T47D (cell line): ENCODE measurements around the gene RET.

Source experiments
- DNase-seq, 2 experiments: peaks; one replicate each; pipeline versions ENCODE4 v3.0.0 to v3.0.0-alpha.2; 2011 to 2012; ENCODE audit warnings: low read depth in 1 of 2, low spot score in 1 of 2
- JUND ChIP-seq: IDR thresholded peaks from 2 replicates; pipeline ENCODE4 v1.6.1; 2012; ENCODE audit warnings: low read depth
- in situ Hi-C: cut with HindIII; loops from 2 replicates; pipeline ENCODE4 v1.10.0; 2016; ENCODE audit warnings: low sequenced_read_pairs, low pct_unique_long_range_greater_than_20kb

Gene RET

DNA sequence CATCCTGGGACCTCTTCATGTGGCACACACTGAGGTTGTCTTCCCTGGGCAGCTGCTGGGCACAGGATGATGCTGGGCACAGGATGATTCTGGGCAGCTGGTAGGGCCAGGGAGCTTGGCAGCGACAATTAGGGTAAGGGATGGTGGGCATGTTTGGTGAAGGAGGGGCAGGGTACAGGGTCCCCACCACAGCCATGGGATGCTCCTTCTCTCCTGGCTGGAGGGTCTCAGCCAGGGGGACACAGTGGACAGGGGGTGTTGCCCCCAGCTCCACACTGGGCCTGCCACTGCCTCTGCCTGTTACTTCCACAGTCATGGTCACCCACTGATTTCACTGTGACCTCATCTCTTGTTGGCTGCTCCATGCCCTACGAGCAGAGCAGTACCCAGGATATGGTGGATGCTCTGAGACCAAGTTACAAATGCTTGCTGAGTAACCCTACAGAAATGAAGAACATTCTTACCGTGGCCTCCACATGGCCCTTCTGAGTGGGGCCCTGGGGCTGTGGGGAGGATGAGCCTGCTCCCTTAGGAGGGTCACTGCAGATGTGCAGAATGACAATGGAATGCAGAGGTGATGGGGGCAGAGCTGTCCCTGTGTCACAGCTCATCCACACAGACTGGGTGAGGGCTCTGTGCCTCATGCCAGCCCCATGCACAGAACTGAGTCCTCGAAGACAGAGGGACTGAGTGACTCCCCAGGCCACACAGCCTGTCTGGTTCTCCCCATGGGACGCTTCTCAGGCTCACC is 28.4 kb upstream of the RET start:
- no peak for DNase-seq
- in situ Hi-C loops = no loop called here
- TF ChIP-seq JUND = no peak

- no peak for DNase-seq
- in situ Hi-C loops = no loop called here
- TF ChIP-seq JUND = no peak
Observed at GRCh38 chr10:43049081-43049551, 27.8 kb upstream of the RET start.

DNA sequence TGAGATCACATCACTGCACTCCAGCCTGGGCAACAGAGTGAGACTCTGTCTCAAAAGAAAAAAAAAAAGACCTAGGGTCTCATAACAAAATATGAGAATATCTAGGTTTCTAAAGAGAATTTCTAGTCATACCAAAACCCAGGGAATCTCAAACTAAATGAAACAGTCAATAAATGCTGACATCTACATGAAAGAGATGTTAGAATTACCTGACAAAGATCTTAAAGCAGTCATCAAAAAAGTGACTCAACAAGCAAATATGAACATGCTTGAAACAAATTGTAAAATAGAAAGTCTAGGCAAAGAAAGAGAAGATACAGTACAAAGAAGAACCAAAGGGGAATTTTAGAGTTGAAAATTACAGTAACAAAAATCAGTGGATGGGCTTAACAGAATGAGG is 26.9 kb upstream of the RET start:
- in situ Hi-C loops = no loop called here
- DNase-seq = no peak
- TF ChIP-seq JUND = no peak

DNA sequence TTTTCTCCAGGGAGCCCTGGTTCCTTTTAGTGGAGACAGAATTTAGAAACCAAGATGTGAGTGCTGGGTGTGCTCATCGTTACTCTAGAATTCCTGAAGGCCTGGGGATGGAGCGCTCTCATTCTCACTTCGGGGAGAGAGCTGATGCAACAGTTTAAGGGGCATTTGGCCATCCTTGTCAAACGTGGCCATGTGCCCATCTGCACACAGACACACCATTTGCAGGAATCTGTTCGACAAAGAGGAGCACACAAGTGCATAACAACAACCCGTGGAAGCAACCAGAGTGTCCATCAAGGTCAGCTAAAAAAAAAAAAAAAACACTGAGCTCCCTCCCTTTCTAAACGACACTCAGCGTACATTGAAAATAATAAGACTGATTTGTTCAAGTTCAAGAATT is 23.0 kb upstream of the RET start:
- in situ Hi-C loops = no loop called here
- DNase-seq = no peak
- TF ChIP-seq JUND = no peak

DNA sequence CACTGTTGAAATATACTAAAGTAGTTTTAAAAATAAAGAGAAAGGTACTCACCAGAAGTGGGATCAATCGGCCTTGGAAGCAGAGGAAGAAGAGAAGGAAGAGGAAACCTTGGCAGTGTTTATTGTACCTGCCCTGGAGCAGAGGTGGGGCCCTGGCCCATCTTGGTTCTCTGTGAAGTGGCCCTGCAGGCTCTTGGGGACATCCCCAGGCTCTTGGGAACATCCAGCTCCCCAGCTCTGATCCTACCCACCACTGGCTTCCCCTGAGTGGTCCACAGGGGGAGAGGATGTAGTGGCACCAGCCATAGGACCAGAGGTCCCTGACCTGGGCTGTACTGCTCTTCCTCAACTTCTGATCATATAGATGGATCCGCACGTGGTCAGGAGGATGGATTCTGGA is 22.3 kb upstream of the RET start:
- DNase-seq = no peak
- in situ Hi-C loops = no loop called here

GRCh38 chr10:43055217-43055616 is 21.7 kb upstream of the RET start:
- in situ Hi-C loops = no loop called here
- DNase-seq = no peak
- TF ChIP-seq JUND = no peak

More for the DNA sequence above, 22.3 kb upstream of the RET start:
- no peak for TF ChIP-seq JUND

- no peak for DNase-seq
- TF ChIP-seq JUND = no peak
- in situ Hi-C loops = no loop called here
Observed at GRCh38 chr10:43055991-43056567, 20.8 kb upstream of the RET start.

- TF ChIP-seq JUND = no peak
- in situ Hi-C loops = no loop called here
- DNase-seq = no peak
Observed at GRCh38 chr10:43056568-43057011, 20.3 kb upstream of the RET start.

DNA sequence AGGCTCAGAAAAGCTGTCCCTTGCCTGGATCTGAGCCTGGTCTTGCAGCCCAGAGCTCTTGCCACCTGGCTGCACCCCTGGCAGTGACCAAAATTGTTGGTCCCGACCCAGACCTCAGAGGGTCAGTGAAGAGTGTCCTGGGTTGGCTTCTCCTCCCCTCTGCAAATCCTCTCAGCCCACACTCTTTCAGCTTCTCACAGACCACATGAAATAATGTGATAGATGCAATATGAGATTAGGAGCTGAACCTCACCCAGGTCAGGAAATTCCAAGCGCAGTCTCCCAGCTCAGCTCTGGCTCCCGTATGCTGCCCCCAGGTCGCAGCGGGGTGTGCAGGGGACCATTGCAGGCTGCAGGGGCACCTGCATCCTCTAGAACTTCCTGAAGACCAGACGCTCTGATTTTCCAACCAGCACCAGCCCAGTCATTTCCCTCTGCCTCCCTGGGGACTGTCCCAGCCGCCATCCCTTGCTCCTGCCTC is 19.6 kb upstream of the RET start:
- no peak for DNase-seq
- no peak for TF ChIP-seq JUND
- in situ Hi-C loops = no loop called here

DNA sequence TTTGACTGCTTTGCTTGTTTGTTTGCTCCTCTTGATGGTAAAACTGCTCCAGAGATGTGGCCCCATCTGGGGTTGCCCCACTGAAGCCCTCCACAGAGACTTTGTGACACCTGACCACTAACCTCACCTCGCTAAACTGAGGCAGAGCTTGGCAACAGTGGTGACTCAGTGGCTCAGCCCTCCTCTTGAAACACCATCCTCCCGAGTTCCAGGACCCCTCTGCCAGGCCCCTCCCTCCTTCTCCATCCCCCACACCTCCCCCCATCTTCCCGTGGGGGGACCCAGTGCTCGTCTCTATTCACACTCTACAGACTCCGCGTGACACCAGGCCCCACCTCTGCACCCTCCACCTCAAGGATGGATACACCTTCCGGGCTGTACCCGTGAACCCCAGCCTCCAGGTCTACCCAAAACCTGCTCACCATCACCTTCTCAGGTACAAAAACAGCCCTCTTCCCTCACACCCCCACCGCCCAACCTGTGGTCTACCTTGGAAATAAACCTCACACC is 19.0 kb upstream of the RET start:
- no peak for TF ChIP-seq JUND

GRCh38 chr10:43058716-43059335 is 18.0 kb upstream of the RET start:
- in situ Hi-C loops = no loop called here
- no peak for DNase-seq
- TF ChIP-seq JUND = no peak

More for the DNA sequence above, 19.0 kb upstream of the RET start:
- in situ Hi-C loops = no loop called here
- no peak for DNase-seq

GRCh38 chr10:43059336-43059720 is 17.5 kb upstream of the RET start:
- DNase-seq = no peak
- in situ Hi-C loops = no loop called here
- TF ChIP-seq JUND = no peak

DNA sequence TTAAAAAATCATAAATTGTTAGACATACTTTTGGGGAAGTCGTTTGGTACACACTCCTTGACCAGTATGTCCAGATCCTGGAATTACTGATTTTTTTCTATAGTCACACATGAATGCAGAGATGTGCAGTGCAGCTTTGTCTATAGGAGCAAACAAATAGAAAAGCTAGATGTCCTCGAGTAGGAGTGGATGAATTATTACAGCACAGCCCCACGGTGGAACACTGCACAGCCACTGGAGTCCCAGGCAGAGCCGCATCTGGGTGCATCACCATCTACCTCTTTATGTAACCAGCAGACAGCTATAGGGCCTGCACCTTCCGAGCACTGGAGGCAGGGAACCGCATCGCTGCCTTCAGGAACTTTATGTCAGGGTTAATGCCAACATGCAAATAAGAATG is 17.0 kb upstream of the RET start:
- no peak for TF ChIP-seq JUND
- in situ Hi-C loops = no loop called here
- DNase-seq = no peak
